ENCODE data around the gene XXYLT1. TPM values are rescaled to one million over a fixed set of nuclear protein-coding genes. Genes with fewer than 3 reads are reported as not detected.

XXYLT1 gene
- total and polyA plus RNA-seq, 8 donors = 1.8 to 5.0 (median 2.6) TPM

DNA sequence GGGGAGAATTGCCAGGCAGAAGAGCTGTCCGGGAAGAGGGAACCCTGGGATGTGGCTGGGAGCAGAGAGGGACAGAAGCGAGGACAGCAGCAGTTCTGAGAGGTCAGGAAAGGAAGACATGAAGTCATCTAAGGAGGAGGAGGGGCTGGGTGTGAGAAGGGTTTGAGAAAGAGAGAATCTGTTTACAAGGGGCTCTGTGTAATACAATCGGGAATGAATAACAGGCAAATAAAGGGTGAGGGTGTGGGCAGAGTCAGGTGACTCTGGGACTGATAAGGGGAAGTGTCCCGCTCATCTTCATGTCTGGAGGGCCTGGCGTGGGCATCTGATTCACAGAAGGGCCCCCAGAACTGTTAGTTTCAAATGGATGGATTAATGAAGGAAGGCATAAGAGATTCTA lies 191.3 kb downstream of the XXYLT1 start:
- Histone ChIP-seq H3K4me3 (no peak overlapping the region), H3K9me3 (no peaks in the 10 kb centered on the region), H3K4me1 (peaks cover 0 to 3% (median 0%) of the 10 kb centered on the region in 3 donors), H3K27ac (peak overlapping the region in 2 of 4 donors; percentile 36 to 64), H3K27me3 (no peaks in the 10 kb centered on the region), H3K36me3 (no peaks in the 10 kb centered on the region)
- ATAC-seq (no peak), DNase-seq (peak in 1 of 6 donors; percentile 21), FAIRE-seq (no peak)
- TF ChIP-seq, protein P1, sequence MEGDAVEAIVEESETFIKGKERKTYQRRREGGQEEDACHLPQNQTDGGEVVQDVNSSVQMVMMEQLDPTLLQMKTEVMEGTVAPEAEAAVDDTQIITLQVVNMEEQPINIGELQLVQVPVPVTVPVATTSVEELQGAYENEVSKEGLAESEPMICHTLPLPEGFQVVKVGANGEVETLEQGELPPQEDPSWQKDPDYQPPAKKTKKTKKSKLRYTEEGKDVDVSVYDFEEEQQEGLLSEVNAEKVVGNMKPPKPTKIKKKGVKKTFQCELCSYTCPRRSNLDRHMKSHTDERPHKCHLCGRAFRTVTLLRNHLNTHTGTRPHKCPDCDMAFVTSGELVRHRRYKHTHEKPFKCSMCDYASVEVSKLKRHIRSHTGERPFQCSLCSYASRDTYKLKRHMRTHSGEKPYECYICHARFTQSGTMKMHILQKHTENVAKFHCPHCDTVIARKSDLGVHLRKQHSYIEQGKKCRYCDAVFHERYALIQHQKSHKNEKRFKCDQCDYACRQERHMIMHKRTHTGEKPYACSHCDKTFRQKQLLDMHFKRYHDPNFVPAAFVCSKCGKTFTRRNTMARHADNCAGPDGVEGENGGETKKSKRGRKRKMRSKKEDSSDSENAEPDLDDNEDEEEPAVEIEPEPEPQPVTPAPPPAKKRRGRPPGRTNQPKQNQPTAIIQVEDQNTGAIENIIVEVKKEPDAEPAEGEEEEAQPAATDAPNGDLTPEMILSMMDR (IDR thresholded peaks at IDR 0.05) = no peak
- intact Hi-C loops (cut with DNase I) = no loop called here
- 67 to 78% methylated on average over 5 of the region's 5 CpGs for WGBS, 2 donors

DNA sequence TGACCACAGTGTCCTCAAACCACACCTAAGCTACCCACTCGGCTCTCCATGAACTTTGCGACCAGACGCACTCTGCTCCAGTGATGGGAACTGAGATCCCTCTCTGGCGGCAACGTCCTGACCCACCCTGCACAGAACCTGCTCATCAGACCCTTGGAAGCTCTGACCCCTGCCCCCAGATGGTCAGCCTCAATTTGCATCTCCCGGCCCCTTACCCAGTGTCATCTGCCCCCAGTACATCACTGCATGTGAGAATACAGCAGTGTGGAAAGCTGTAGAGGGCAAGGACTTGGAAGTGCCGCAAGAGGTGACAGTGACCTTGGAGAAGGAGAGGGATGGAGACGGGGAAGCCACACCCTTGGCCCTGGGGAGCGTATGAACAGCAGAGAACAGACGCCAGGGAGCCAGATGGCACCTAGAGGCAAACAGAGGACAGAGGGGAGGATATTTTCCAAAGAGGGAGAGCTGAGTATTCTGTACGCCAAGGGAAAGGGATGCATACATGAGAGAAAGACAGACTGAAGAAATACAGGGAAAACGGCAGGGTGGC lies 192.0 kb downstream of the XXYLT1 start:
- Histone ChIP-seq H3K4me3 (no peak overlapping the region), H3K9me3 (no peaks in the 10 kb centered on the region), H3K27me3 (no peaks in the 10 kb centered on the region), H3K36me3 (no peaks in the 10 kb centered on the region), H3K27ac (no peak overlapping the region), H3K4me1 (peaks cover 0 to 3% (median 0%) of the 10 kb centered on the region in 3 donors)
- FAIRE-seq (no peak), ATAC-seq (no peak), DNase-seq (peak in 2 of 6 donors; percentile 9 to 25)
- intact Hi-C loops (cut with DNase I) = no loop called here
- TF ChIP-seq, protein P1 (IDR thresholded peaks at IDR 0.05) = no peak
- 71 to 83% methylated on average over 12 of the region's 12 CpGs for WGBS, 2 donors

DNA sequence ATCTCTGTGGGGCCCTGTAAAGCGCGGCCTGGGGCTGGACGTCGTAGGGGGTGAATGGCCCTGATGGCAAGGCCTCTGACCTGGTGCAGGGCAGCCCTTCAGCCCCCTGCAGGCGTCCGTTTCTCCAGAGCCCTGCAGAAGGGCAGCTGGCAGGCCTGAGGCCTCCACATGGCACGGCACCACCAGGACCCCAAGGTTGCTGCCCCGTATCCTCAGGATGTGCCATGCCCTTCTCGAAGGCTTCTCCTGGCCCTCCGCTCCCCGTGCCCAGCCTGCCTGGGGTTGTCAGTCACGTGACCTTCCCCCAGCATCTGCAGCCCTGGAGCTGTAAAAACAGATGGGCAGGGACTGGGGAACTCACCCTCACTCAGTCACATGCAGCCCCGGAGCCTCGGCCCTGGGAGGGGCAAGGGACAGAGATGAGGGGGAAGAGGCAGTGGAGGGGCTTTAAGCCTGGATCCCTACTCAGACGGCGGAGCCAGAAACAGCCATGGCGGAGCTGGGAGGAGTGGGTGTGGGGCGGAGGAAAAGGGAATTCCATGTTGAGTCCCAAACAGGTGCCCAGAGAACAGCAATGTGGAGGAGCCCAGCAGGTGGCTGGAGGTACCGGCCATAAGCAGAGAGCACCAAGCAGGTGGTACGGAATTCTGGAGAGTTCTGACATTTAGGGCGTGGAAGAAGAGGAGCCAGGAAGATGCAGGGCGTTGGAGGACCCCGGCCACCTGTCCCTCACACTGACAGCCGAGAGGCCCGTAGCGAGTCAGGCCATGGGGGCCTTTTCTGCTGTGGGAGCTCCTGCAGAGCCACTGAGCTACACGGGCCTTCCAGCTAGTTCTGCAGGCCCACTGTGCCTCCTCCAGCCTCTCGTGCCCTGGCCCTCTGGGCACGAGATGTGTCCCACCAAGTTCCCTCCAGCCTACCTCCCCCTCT lies 193.1 kb downstream of the XXYLT1 start:
- H3K27ac ChIP-seq = no peak overlapping the region
- peaks cover 0 to 3% (median 0%) of the 10 kb centered on the region in 3 donors for H3K4me1 ChIP-seq
- H3K9me3 ChIP-seq = no peaks in the 10 kb centered on the region
- no peak overlapping the region for H3K4me3 ChIP-seq
- no peak for ATAC-seq
- no peaks in the 10 kb centered on the region for H3K36me3 ChIP-seq
- no peak for FAIRE-seq
- H3K27me3 ChIP-seq = no peaks in the 10 kb centered on the region
- DNase-seq = peak in 1 of 6 donors; percentile 50
- intact Hi-C loops (cut with DNase I) = no loop called here
- TF ChIP-seq, protein P1 (IDR thresholded peaks at IDR 0.05) = no peak
- 81 to 88% methylated on average over 29 of the region's 29 CpGs for WGBS, 2 donors

DNA sequence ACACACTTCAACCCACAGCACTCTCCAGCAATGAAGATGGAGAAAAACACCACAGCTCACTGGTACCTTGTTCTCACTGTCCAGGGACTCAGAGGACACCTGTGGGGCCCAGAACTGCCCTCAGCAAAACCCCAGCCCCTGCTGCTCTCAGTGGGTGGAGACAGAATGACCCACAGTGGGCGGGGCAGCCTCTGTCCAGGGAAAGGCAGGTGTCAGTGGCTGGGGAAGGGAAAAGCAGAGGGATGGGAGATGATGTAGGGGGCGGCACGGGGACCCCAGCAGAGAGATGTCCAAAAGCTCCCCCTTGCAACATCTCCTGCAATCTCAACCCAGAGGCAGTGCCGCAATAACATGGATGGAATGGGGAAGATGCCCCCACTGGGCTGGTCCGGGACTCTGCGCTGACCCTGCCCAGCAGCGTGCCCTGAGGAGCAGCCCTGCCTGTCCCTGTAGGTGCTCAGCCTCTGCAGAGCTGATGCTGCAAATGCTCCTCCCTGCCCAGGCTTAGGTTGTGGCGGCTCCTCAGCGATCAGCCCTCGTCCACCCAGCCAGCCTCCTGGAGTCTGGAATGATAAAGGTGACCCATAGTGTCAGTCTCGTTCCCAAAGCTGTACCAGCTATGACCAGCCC lies 193.9 kb downstream of the XXYLT1 start:
- H3K27ac ChIP-seq = no peak overlapping the region
- no peaks in the 10 kb centered on the region for H3K9me3 ChIP-seq
- H3K4me3 ChIP-seq = no peak overlapping the region
- DNase-seq (peak in 1 of 6 donors; percentile 42), FAIRE-seq (no peak), ATAC-seq (no peak)
- TF ChIP-seq, protein P1 (IDR thresholded peaks at IDR 0.05) = no peak
- 90 to 99% methylated on average over 11 of the region's 11 CpGs for WGBS, 2 donors
- no peaks in the 10 kb centered on the region for H3K27me3 ChIP-seq
- intact Hi-C loops (cut with DNase I) = no loop called here
- peaks cover 0 to 3% (median 0%) of the 10 kb centered on the region in 3 donors for H3K4me1 ChIP-seq
- no peaks in the 10 kb centered on the region for H3K36me3 ChIP-seq

Measured in pancreas (tissue), 10 donors.